ENCODE data around the gene PTPRN2. TPM values are rescaled to one million over a fixed set of nuclear protein-coding genes. Genes with fewer than 3 reads are reported as not detected.

The PTPRN2 gene
- total RNA-seq, 1 donor from 2014 or later, result 32.2 TPM

DNA sequence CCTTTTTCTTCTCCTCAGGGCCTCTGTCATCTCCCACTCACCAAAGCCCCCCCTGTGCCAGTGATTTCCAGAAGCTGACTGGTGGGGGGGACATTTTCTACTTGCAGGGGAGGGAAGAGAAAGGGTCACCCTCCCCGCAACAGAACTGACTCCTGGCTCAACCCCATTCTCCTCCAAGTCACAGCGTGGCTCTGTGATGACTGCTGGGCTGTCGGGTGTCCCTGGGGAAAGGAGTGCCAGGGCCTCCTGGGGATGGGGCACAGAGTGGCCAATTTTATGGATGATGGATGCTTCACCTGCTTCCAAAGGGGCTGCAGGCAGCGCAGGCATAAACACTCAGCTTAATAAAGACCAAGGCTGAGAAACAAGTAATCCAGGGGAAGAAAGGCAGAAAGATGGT lies 523.0 kb downstream of the PTPRN2 start:
- H3K27ac Mint-ChIP-seq (ENCODE audit: unreplicated experiment), result no peak overlapping the region
- H3K4me3 Mint-ChIP-seq, result no peak overlapping the region
- no peaks in the 10 kb centered on the region for H3K9me3 Mint-ChIP-seq
- DNase-seq (ENCODE audit: low read depth, low spot score), result no peak
- H3K27me3 Mint-ChIP-seq (ENCODE audit: low read depth), result no peaks in the 10 kb centered on the region
- H3K36me3 Mint-ChIP-seq (ENCODE audit: low read depth), result peaks cover 1% of the 10 kb centered on the region
- H3K4me1 Mint-ChIP-seq, result peaks cover 13% of the 10 kb centered on the region
- TF ChIP-seq, protein P1, sequence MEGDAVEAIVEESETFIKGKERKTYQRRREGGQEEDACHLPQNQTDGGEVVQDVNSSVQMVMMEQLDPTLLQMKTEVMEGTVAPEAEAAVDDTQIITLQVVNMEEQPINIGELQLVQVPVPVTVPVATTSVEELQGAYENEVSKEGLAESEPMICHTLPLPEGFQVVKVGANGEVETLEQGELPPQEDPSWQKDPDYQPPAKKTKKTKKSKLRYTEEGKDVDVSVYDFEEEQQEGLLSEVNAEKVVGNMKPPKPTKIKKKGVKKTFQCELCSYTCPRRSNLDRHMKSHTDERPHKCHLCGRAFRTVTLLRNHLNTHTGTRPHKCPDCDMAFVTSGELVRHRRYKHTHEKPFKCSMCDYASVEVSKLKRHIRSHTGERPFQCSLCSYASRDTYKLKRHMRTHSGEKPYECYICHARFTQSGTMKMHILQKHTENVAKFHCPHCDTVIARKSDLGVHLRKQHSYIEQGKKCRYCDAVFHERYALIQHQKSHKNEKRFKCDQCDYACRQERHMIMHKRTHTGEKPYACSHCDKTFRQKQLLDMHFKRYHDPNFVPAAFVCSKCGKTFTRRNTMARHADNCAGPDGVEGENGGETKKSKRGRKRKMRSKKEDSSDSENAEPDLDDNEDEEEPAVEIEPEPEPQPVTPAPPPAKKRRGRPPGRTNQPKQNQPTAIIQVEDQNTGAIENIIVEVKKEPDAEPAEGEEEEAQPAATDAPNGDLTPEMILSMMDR (conservative IDR thresholded peaks at IDR 0.05), result no peak

DNA sequence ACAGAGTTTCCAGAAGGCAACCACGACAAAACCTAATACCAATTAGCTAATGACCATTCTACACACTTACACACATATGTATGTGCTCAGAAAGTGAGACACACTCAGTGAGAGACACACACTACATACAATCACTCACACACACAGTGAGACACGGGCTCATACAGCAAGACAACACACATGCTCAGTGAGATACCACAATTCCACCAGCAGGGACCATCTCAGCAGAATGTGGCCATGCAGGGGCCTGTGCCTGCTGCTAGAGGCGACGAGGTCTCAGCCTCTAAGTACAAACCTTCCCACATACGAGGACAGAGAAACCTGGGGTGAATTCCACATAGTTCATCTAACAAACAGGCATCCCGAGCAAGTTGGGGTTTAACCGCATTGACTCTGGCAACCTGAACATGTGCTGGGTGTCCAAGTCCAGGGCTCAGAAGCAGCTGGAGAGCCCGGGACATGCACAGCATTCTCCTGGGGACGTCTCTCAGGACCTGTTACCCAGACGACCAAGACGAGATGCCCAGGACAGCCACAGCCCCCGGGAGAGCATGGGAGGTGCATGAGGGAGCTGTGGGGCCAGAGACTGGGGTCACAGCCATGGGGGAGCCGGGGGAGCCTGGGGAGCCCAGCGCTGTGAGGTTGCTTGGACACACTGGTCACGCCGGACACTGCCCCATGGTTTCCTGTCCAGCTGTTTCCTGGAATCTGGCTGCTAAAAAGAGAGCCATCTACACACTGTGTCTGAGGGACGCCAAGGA lies 523.6 kb downstream of the PTPRN2 start:
- Mint-ChIP-seq H3K9me3 (no peaks in the 10 kb centered on the region), H3K4me3 (no peak overlapping the region), H3K27me3 (ENCODE audit: low read depth) (no peaks in the 10 kb centered on the region), H3K27ac (ENCODE audit: unreplicated experiment) (no peak overlapping the region), H3K4me1 (peaks cover 10% of the 10 kb centered on the region), H3K36me3 (ENCODE audit: low read depth) (no peaks in the 10 kb centered on the region)
- no peak for DNase-seq (ENCODE audit: low read depth, low spot score)
- TF ChIP-seq, protein P1 (conservative IDR thresholded peaks at IDR 0.05), result no peak

DNA sequence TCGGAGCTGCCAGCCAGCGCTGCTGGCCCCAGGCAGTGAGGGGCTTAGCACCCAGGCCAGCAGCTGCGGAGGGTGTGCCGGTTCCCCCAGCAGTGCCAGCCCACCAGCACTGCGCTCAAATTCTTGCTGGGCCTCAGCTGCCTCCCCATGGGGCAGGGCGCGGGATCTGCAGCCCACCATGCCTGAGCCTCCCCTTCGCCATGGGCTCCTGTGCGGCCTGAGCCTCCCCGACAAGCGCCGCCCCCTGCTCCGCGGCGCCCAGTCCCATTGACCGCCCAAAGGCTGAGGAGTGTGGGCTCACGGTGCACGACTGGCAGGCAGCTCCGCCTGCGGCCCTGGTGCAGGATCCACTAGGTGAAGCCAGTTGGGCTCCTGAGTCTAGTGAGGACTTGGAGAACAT lies 525.0 kb downstream of the PTPRN2 start:
- no peak for DNase-seq (ENCODE audit: low read depth, low spot score)
- no peaks in the 10 kb centered on the region for H3K9me3 Mint-ChIP-seq
- H3K4me3 Mint-ChIP-seq, result no peak overlapping the region
- H3K36me3 Mint-ChIP-seq (ENCODE audit: low read depth), result no peaks in the 10 kb centered on the region
- H3K27me3 Mint-ChIP-seq (ENCODE audit: low read depth), result no peaks in the 10 kb centered on the region
- TF ChIP-seq, protein P1 (conservative IDR thresholded peaks at IDR 0.05), result no peak
- H3K27ac Mint-ChIP-seq (ENCODE audit: unreplicated experiment), result no peak overlapping the region
- peaks cover 10% of the 10 kb centered on the region for H3K4me1 Mint-ChIP-seq

DNA sequence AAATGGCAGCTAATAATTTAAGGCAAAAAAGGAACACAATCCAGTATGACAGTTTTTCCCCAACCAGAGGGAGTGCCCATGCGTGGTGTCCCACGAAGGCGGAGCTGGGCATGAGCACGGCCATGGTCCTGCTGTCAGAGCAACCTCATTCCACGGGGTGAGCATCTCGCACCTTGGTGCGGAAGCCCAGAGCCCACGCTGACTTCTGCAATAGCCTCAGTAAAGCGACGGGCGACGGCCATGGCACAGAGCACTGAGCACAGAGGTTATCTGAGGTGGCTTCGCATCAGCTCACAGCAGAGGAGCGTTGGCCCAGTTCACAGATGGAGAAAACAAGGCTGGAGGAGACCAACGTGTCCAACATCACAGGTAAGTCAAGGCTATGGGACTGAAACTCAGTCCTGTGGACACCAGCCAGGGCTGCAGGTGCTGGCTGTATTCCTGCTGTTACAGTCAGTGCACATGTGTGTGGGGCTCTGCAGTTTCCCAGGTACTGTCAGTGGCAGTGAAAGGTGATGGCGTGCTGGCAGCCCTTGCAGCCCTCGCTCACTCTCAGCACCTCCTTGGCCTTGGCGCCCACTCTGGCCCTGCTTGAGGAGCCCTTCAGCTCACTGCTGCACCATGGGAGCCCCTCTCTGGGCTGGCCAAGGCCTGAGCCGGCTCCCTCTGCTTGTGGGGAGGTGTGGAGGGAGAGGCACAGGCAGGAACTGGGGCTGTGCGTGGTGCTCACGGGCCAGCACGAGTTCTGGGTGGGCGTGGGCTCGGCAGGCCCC lies 525.6 kb downstream of the PTPRN2 start:
- no peaks in the 10 kb centered on the region for H3K9me3 Mint-ChIP-seq
- peaks cover 10% of the 10 kb centered on the region for H3K4me1 Mint-ChIP-seq
- H3K4me3 Mint-ChIP-seq, result no peak overlapping the region
- no peaks in the 10 kb centered on the region for H3K27me3 Mint-ChIP-seq (ENCODE audit: low read depth)
- TF ChIP-seq, protein P1 (conservative IDR thresholded peaks at IDR 0.05), result no peak
- H3K36me3 Mint-ChIP-seq (ENCODE audit: low read depth), result no peaks in the 10 kb centered on the region
- DNase-seq (ENCODE audit: low read depth, low spot score), result no peak
- H3K27ac Mint-ChIP-seq (ENCODE audit: unreplicated experiment), result no peak overlapping the region

DNA sequence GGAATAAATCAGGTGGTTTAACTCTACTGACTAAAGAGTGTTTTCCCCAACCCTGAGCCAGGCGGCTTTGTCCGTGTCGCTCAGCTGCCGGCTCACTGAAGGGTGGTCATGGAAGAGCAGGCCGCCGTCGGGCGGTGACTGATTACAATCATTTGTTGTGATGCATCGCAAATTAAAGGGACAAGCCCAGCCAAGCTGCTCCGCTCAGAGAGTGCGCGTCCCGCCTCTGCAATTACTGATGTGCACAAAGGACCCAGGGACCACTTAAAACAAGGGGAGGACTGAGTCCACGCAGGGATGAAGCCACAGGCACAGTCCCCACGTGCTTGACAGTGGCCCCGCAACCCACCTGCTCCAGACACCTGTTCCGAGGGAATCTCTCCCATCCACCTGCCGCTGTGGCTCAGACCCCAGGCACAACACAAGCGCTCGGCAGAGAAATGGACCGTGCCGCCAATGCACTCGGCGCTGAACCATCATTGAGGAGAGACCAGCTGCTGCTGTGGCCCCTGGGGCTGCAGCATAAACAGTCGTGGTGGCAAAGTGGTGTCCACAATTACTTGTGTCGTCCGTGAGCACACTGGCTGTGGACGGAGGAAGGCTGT lies 526.5 kb downstream of the PTPRN2 start:
- no peak overlapping the region for H3K27ac Mint-ChIP-seq (ENCODE audit: unreplicated experiment)
- H3K4me1 Mint-ChIP-seq, result peaks cover 10% of the 10 kb centered on the region
- no peaks in the 10 kb centered on the region for H3K36me3 Mint-ChIP-seq (ENCODE audit: low read depth)
- no peak for DNase-seq (ENCODE audit: low read depth, low spot score)
- no peaks in the 10 kb centered on the region for H3K27me3 Mint-ChIP-seq (ENCODE audit: low read depth)
- no peak overlapping the region for H3K4me3 Mint-ChIP-seq
- no peaks in the 10 kb centered on the region for H3K9me3 Mint-ChIP-seq
- TF ChIP-seq, protein P1 (conservative IDR thresholded peaks at IDR 0.05), result no peak
